Measurements from ENCODE around the gene MKNK1. TPM values are rescaled to one million over a fixed set of nuclear protein-coding genes. Genes with fewer than 3 reads are reported as not detected.

MKNK1 gene
- total RNA-seq, 2 experiments from 2014 or later, result 27.1 to 29.6 TPM

- Mint-ChIP-seq H3K36me3 (ENCODE audit: low read depth) (no peaks in the 10 kb centered on the region), H3K9me3 (no peaks in the 10 kb centered on the region), H3K27me3 (peaks cover 62% of the 10 kb centered on the region), H3K4me3 (no peak overlapping the region), H3K4me1 (ENCODE audit: low read depth) (no peaks in the 10 kb centered on the region), H3K27ac (no peak overlapping the region)
- ATAC-seq (ENCODE audit: poor library complexity) (no peak), DNase-seq (no peak)
- Histone ChIP-seq H3K36me3 (ENCODE audit: insufficient read depth, low read length) (no peaks in the 10 kb centered on the region), H3K4me3 (ENCODE audit: low read length) (no peak overlapping the region), H3K27ac (ENCODE audit: low read depth in 1 of 2, low read length in 2 of 2) (no peak overlapping the region), H3K4me1 (ENCODE audit: insufficient read depth, low read length) (peaks cover 7% of the 10 kb centered on the region), H3K9me3 (ENCODE audit: control insufficient read depth in 1 of 2, insufficient read depth in 1 of 2, low read length in 2 of 2) (no peaks in the 10 kb centered on the region), H3K27me3 (ENCODE audit: control insufficient read depth in 1 of 2, insufficient read depth in 2 of 2, low read length in 2 of 2) (peaks cover 6 to 13% of the 10 kb centered on the region in 2 experiments)
- CTCF ChIA-PET, result interaction anchor here (2.0 kb wide), 1 partner anchor 79 kb away, joined by 6 read pairs; no protein-coding TSS in a partner anchor
- POLR2A ChIA-PET, result interaction anchor here (0.9 kb wide), 1 partner anchor 78 kb away, joined by 3 read pairs; no protein-coding TSS in a partner anchor
- TF ChIP-seq, protein P1, sequence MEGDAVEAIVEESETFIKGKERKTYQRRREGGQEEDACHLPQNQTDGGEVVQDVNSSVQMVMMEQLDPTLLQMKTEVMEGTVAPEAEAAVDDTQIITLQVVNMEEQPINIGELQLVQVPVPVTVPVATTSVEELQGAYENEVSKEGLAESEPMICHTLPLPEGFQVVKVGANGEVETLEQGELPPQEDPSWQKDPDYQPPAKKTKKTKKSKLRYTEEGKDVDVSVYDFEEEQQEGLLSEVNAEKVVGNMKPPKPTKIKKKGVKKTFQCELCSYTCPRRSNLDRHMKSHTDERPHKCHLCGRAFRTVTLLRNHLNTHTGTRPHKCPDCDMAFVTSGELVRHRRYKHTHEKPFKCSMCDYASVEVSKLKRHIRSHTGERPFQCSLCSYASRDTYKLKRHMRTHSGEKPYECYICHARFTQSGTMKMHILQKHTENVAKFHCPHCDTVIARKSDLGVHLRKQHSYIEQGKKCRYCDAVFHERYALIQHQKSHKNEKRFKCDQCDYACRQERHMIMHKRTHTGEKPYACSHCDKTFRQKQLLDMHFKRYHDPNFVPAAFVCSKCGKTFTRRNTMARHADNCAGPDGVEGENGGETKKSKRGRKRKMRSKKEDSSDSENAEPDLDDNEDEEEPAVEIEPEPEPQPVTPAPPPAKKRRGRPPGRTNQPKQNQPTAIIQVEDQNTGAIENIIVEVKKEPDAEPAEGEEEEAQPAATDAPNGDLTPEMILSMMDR (IDR thresholded peaks at IDR 0.05), result no peak
- intact Hi-C loops (cut with DNase I, micrococcal nuclease), result loop anchor here in 1 of 2 experiments (5.0 kb wide), 1 partner anchor 48 kb away; no protein-coding TSS in a partner anchor
Measured at GRCh38 chr1:46525253-46525983, 78.7 kb downstream of the MKNK1 start.

- H3K36me3 ChIP-seq (ENCODE audit: insufficient read depth, low read length), result no peaks in the 10 kb centered on the region
- Mint-ChIP-seq H3K27ac (no peak overlapping the region), H3K4me3 (no peak overlapping the region), H3K4me1 (ENCODE audit: low read depth) (no peaks in the 10 kb centered on the region), H3K9me3 (no peaks in the 10 kb centered on the region), H3K36me3 (ENCODE audit: low read depth) (no peaks in the 10 kb centered on the region), H3K27me3 (peaks cover 63% of the 10 kb centered on the region)
- ChIA-PET CTCF (no interaction called here), POLR2A (no interaction called here)
- ATAC-seq (ENCODE audit: poor library complexity) (no peak), DNase-seq (no peak)
- intact Hi-C loops (cut with DNase I, micrococcal nuclease), result loop anchor here in 1 of 2 experiments (5.0 kb wide), 1 partner anchor 48 kb away; no protein-coding TSS in a partner anchor
- H3K4me1 ChIP-seq (ENCODE audit: insufficient read depth, low read length), result peaks cover 7% of the 10 kb centered on the region
- H3K4me3 ChIP-seq (ENCODE audit: low read length), result no peak overlapping the region
- TF ChIP-seq, protein P1 (IDR thresholded peaks at IDR 0.05), result no peak
- H3K27ac ChIP-seq (ENCODE audit: low read depth in 1 of 2, low read length in 2 of 2), result no peak overlapping the region
- no peaks in the 10 kb centered on the region for H3K9me3 ChIP-seq (ENCODE audit: control insufficient read depth in 1 of 2, insufficient read depth in 1 of 2, low read length in 2 of 2)
- H3K27me3 ChIP-seq (ENCODE audit: control insufficient read depth in 1 of 2, insufficient read depth in 2 of 2, low read length in 2 of 2), result peaks cover 6 to 13% of the 10 kb centered on the region in 2 experiments
Measured at GRCh38 chr1:46524843-46525242, 79.2 kb downstream of the MKNK1 start.

- Mint-ChIP-seq H3K4me3 (no peak overlapping the region), H3K9me3 (no peaks in the 10 kb centered on the region), H3K27ac (no peak overlapping the region), H3K4me1 (ENCODE audit: low read depth) (no peaks in the 10 kb centered on the region), H3K27me3 (peaks cover 54% of the 10 kb centered on the region), H3K36me3 (ENCODE audit: low read depth) (no peaks in the 10 kb centered on the region)
- Histone ChIP-seq H3K36me3 (ENCODE audit: insufficient read depth, low read length) (no peaks in the 10 kb centered on the region), H3K27me3 (ENCODE audit: control insufficient read depth in 1 of 2, insufficient read depth in 2 of 2, low read length in 2 of 2) (peaks cover 3 to 8% of the 10 kb centered on the region in 2 experiments), H3K4me3 (ENCODE audit: low read length) (no peak overlapping the region), H3K4me1 (ENCODE audit: insufficient read depth, low read length) (peaks cover 7% of the 10 kb centered on the region), H3K9me3 (ENCODE audit: control insufficient read depth in 1 of 2, insufficient read depth in 1 of 2, low read length in 2 of 2) (no peaks in the 10 kb centered on the region), H3K27ac (ENCODE audit: low read depth in 1 of 2, low read length in 2 of 2) (no peak overlapping the region)
- ChIA-PET POLR2A (no interaction called here), CTCF (interaction anchor here (1.2 kb wide), 1 partner anchor 10 kb away, joined by 3 read pairs; no protein-coding TSS in a partner anchor)
- DNase-seq (no peak), ATAC-seq (ENCODE audit: poor library complexity) (no peak)
- TF ChIP-seq, protein P1 (IDR thresholded peaks at IDR 0.05), result no peak
- intact Hi-C loops (cut with DNase I, micrococcal nuclease), result no loop called here
Measured at GRCh38 chr1:46523496-46524353, 80.3 kb downstream of the MKNK1 start.

All from CD4-positive, alpha-beta T cell (primary cell).